NAMALWA (cell line): ENCODE measurements around the gene ROPN1B.
"Not testable (repeated sequence)": the region's sequence is repeated elsewhere in the genome, so short reads cannot be mapped to it uniquely, and the experiment has no call there.

Experiments used
- DNase-seq: peaks from one replicate; pipeline ENCODE4 v3.0.0-alpha.2; 2015; ENCODE audit warnings: low spot score

The ROPN1B gene

DNA sequence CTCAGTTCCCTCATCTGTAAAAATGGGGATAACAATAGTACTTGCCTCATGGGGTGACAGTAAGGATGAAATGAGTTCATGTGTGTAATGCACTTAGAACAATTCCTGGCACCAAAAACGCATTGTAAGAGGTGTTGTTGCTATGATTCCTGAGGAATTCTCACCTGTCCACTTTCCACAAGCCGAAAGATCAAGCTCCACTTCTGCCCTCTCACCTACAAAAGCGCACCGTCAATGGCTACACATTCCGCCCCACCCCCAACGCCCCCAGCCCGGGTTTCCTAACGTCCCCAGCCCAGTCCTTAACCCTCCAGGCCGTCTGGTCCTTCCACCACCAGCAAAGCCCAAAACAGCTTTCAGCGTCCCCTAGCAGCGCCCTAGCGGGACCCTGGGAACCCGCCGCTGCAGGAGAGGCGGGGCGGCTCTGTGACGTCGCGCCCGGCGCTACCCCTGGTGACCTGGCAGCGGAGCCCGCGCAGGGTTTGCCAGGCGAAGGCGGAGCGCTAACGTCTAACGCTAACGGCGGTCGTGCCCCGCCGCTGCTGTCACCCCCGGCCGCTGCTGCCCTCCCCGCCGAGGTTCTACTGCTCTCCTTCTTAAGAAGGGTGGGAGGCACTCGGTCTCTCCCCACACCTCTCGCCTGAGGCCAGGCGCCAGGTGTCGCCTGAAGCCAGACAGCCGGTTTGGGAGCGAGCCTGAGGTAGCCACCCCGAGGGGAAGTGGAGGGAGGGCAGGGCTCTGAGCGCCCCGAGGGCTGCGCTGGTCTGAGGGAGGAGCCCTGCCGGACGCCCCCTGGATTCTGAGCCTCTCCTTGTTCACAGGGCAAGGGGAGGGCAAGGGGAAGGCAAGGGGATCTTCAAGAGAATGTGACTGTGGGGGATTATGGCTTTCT is at the start of gene ROPN1B:
Gene ROPN1B, plus strand, starts transcription at position 478 of the 892 bp plus-strand sequence. CDS start 2,877 bp downstream, outside the sequence.
- not testable (repeated sequence) for DNase-seq

DNA sequence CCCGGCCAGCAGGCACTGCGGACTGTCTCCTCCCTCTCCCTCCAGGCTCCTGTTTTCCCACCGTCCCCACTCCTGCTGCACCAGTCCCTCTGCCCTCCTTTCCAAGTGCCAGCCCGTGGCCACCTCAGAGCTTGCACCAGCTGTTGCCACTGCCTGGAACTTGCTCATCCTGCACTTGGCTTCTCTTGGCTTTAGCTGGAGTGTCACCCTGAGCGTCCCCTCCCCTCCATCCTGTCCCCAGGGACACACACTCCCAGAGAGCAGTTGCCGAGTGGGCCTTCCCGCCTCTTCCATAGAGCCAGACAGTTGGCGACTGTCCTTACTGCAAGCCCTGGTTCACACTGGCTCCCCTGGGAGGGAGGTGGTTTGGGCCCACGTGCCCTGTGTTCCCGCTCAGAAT is 48.8 kb upstream of the ROPN1B start:
- not testable (repeated sequence) for DNase-seq

DNA sequence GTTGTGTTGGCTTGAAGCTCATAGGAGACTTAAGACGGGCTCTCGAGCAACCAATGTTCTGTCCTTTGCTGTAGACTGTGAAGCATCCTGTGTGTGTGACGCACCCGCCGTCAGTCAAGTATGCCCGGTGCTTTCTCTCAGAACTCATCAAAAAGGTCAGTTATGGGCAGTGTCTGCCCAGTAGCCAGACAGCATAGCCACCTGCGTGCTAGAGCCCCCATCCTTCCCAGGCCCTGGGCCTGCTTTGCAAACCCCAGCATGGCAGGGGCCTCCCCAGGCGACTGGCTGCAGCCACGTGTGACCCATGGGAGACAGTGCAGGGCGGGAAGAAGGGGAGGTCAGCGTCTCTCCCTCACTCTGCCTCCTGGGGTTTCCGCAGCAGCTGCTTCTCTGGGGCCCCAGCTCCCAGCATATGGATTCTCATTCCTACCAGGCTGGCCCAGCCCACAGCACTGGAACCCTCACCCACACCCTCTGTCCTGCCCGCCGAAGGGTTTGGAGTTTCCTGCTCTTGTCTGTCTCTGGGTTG is 48.2 kb upstream of the ROPN1B start:
- not testable (repeated sequence) for DNase-seq

DNA sequence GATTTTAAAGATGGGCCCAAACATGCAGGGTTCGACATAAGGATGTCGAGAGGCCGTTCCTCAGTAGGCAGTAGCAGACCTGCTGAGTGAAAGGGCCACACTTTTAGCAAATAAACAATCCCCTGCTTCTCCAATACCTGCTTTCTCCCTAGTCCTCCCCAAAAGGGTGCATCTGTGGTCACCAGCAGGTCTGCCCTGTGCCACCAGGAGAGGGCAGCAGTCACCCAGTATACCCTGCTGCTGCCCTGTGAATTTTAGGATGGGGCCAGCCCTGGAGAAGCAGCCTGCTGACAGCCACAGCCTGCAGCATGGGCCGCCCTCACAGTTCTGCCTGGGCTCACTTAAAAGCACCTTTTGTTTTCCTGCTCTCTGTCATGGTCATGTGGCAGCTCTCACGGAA is 47.3 kb upstream of the ROPN1B start:
- peak; percentile 63 for DNase-seq

DNA sequence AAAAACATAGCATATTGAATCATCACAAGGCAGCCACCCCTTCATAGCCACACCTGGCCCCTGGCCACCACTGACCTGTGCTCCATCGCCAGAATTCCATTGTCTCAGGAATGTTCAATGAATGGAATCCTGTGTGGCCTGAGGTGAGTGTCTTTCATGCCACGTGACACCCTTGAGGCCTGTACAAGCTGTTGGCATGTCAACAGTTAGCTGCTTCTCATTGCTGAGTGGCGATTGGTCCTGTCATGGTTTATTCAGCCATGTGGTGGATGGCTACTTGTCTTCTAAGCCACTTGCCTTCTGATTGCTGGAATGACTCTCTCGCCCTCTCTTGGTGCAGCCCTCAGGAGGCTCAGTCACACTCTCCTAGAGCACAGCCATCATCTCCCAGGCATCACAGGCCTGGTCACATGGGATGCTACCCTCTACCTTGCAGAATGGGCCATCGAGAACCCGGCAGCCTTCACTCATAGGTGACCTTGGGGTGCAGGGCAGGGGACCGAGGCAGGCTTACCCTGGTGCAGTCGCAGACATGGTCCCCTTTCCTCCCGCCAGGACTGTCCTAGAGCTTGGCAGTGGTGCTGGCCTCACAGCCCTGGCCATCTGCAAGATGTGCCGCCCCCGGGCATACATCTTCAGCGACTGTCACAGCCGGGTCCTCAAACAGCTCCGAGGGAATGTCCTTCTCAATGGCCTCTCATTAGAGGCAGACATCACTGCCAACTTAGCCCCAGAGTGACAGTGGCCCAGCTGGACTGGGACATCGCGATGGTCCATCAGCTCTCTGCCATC is 45.5 kb upstream of the ROPN1B start:
- not testable (repeated sequence) for DNase-seq

DNA sequence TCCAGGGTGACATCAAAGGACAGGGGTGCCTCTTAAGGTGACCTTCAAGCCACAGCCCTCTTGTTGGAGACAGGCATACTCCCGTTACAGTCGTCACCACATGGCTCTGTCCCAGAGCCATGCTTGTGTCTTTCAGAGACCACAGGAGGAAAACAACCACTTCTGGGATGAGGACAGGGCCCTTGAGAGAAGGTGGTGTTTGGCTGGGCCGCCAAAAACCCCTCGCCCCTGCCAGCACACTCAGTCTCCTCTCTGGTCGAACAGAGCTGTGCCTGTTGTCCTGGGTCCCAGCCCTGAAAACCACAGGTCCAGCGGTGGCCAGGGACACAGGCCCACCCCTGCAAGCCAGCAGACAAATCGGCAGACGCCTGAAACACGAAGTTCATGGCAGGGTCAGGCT is 44.7 kb upstream of the ROPN1B start:
- DNase-seq, result not testable (repeated sequence)

DNA sequence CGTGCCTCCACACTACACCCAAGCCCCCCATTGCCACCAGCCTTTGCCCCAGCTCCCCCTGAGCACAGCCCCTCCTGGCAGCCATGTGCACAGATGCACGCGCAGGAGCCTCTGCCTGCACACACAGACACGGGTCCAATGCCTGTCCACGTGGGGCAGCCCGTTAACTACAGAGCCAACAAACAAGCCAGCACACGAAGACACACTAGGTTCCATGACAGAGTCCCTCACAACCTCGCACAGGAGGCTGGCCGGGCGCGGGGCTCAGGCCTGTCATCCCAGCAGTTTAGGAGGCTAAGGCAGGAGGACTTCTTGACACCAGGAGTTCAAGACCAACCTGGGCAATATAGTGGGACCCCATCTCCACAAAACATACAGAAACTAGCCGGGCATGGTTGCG is 43.3 kb upstream of the ROPN1B start:
- not testable (repeated sequence) for DNase-seq

DNA sequence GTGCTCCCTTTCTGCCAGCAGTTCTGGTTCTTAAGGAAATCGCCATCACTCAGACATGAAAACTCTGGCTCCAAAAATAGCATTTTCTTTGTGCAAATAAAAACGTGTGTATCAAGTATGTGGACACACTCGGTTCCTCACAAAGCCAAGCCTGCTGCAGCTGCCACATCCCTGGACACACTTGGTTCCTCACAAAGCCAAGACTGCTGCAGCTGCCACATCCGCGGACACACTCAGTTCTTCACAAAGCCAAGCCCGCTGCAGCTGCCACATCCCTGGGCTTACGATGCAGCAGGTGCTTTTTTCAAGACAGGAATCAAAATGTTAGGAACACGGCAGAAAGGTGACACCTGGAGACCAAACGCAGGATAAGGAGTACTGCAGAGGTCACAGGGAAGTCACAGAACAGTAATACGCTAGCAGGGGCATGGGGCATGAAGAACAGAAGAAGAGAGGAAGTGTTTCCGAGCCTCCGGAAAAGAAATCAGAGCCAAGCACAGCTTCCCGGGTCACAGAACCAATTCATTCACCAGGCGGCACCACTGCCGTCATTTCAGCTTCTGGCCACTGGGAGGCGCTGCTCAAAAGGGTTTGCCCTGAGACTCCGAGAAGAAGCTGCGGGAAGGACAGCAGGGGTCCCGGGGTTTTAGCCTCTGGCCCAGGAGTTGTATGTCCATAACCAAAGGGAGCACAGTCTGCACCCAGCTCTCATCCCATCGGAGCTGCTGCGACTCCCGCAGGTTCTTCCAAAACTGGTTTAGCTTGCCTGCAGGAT is 40.0 kb upstream of the ROPN1B start:
- DNase-seq, result peak; percentile 66

DNA sequence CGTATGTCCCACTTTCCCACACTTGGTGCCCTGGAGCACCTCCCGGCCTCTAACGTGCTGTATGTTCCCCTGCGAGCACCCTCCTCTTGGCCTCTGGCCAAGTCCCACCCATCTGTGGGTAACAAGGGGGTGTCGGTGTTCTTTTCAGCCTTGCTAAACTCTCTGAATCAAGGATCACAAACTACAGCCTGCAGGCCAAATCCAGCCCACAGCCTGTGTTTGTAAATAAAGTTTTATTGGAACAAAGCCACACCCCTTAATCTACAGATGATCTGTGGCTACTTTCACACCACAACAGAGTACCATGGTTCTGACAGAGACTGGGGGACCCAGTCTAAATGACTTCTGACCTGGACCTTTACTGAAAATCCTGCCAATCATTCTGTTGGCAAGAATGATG is 39.2 kb upstream of the ROPN1B start:
- not testable (repeated sequence) for DNase-seq

DNA sequence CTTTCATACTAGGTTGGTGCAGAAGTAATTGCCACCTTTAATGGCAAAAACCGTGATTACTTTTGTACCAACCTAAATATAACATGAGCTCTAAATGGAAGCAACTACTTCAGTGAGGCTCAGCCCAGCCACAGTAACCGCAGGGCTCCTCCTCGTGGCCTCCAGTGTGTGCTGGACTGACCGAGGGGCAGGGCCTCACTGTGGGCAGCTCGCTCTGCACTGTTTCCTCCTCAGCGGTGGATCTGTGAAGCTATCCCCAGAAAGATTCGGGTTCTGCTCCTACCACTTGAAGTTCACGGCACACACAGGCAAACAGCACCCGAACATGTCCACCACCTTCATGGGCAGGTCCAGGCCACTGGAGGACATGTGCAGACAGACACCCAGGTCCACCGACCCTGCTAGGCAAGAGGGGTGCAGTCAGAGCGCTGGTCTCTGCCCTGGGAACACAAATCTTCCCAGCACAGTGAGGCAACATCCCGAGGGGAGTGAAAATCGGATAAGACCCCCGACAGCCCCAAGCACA is 37.6 kb upstream of the ROPN1B start:
- DNase-seq, result not testable (repeated sequence)

DNA sequence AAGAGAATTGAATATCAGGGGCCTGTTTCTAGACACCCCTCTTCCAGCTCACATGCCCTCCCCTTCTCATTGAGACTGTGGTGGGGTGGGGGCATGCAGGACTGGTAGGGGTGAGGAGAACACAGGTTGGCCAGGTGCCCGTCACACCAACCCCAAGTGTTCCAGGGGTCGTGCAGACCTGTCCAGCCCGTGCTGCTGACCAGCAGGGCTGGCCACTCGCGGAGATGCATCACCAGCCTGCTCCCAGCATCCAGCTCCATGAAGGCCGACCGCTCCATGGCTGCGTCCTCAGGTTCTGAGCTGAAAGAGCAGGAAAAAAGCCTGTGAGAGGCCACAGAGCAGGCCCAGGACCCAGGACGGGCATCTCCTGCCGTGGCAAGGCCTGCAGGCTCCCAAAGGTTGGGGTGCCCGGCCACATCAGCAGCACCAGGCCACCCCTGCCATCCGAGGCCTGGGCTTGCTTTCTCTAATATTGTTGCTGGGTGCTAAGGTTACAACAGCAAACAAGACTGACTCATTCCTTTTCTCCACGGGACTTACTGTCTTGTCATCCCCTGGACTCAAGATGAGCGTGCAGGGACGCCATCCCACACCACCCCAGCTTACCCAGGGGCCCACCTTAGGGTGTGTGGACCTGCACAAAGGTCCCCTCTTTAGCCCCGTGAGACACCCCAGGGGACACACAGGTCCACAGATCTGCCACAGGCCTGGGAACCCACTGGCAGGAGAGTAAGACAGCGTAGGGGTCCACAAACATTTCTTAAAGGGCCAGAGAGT is 35.4 kb upstream of the ROPN1B start:
- not testable (repeated sequence) for DNase-seq

DNA sequence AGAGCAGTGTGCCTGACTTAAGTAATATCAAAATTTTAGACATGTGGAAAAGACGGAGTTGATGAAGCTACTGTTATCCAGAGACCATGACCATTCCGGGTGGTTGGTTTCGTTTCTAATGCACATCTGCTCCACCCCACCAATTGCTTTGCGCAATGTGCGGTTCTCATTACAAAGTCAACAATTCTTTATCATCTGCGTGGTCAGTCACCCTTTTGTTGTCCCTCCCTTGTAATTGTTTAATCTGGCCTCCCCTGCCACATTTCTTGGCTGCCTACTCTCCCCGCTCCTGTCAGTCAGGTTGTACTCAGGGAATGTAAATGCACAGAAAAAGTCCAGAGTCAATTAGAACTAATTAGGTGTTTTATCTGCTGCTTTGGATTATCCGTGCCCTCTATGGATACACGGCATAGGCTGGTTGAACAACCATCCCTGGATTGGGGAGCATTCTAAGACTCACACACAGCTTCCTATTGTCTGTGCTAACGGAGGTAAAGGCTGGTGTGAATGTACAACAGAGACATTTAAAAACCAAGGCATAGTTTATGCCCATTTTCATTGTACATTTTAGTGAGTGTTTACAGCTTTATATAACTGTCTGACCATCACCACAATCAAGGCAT is 33.6 kb upstream of the ROPN1B start:
- not testable (repeated sequence) for DNase-seq

DNA sequence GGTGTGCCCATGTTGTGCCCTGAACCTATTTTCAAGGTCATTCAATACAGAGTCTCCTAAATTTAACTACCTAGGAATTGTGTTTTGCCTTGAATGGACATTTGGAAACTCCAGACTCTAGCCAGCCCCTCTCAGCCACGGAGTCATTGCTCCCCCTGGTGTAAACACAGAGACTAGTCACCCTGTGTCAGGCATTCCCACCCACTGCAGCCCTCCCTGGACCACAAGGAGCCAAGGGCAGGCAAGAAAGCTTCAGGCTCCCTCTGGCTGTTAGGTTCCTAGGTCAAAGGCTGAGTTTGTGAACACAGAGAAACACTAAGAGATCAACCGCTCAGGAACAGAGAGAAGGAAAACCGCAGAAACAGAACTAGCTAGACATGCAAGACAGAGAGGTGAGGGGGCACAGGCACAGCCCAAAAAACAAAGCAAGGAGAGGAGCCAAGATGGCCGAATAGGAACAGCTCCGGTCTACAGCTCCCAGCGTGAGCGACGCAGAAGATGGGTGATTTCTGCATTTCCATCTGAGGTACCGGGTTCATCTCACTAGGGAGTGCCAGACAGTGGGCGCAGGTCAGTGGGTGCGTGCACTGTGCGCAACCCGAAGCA is 32.7 kb upstream of the ROPN1B start:
- DNase-seq, result not testable (repeated sequence)

DNA sequence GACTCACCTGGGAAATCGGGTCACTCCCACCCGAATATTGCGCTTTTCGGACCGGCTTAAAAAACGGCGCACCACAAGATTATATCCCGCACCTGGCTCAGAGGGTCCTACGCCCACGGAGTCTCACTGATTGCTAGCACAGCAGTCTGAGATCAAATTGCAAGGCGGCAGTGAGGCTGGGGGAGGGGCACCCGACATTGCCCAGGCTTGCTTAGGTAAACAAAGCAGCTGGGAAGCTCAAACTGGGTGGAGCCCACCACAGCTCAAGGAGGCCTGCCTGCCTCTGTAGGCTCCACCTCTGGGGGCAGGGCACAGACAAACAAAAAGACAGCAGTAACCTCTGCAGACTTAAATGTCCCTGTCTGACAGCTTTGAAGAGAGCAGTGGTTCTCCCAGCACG is 32.1 kb upstream of the ROPN1B start:
- not testable (repeated sequence) for DNase-seq

DNA sequence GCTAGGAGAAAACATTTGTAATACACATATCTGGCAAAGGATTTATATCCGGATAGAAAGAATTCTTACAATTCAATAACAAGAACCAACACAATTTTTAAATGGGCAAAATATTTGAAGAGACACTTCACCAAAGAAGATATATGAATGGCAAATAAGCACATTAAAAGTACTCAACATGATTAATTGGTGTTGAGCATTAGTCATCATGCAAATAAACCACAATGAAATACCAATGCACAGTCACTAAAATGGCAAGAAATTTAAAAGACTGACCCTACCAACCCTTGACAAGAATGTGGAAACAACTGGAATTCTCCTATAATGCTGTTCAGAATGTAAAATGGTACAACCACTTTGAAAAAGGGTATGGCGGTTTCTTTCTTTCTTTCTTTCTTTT is 21.2 kb upstream of the ROPN1B start:
- DNase-seq, result not testable (repeated sequence)

DNA sequence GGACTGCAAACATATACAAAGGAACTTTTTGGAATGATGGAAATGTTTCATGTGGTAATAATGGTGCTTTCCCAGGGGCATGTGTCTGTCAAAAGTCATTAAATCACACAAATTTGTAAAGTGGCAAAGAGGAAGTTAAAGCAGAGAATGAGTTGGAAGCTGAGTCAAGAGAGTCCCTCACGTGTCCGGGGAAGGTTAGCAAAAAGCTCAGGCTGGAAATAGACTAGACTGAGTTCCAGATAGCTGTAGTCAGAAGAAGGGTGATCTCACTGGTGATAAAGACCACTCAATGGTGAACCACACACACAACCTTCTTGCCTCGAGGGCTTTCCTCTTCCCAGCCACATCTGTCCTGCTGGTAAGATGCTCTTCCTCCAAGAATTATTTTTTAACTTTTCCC is 20.1 kb upstream of the ROPN1B start:
- DNase-seq, result not testable (repeated sequence)

DNA sequence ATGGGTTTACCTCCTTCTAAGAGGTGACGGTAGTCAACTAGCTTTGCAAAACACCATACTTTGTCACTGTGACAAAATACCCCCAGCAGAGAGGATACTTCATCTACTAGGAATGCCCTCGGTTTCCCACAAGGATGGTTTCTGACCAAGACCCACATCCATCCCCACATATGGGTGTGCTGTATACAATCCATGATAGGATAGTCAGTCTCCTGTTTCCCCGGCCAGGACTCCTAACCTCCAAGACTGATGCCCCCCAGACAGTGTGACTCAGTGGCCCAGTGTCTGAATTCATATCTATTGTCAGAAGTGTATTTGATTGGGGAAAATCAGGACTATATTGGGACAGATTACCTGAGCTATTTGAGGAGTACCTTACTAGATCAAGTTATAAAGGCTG is 17.8 kb upstream of the ROPN1B start:
- DNase-seq, result not testable (repeated sequence)

DNA sequence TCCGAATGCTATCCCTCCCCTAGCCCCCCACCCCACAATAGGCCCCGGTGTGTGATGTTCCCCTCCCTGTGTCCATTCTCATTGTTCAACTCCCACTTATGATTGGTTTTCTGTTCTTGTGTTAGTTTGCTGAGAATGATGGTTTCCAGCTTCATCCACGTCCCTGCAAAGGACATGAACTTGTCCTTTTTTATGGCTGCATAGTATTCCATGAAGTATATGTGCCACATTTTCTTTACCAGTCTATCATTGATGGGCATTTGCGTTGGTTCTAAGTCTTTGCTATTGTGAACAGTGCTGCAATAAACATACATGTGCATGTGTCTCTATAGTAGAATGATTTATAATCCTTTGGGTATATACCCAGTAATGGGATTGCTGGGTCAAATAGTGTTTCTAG is 12.0 kb upstream of the ROPN1B start:
- DNase-seq, result not testable (repeated sequence)

DNA sequence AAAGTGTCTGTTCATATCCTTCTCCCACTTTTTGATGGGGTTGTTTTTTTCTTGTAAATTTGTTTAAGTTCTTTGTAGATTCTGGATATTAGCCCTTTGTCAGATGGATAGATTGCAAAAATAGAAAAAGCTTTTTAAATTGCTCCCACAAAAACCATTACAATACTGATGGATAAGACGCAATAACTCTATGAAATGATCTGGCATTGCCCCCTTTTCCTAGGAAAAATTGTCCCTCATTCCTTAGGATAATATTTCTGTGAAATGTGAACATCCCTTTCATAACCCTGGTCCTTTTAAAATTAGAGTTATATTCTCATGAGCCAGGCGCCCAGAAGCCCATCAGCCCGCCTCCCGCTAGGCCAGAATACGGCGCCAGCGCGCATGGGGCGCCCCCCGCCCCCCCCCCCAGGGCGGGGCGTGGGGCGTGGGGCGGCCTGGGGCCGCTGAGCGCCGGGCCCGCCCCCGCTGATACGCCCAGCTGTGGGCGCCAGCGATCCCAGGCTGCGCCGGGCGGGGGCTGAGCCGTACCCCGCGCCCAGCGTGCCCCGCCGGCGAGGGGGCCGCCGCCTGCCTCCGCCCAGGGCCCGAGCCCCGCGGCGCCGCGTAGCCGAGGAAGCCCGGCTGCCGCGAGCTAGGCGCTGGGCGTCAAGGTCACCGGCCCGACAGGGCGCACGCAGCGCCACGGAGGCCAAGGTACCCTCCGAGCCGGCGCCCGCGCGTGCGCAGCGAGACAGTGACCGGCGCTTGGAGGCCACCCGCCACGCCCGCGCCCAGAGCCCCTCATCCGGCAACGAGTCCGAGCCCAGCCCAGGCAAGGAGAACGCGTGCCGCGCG is 11.1 kb upstream of the ROPN1B start:
- no peak for DNase-seq
